ENCODE data around the gene P4HA3.

Gene P4HA3

DNA sequence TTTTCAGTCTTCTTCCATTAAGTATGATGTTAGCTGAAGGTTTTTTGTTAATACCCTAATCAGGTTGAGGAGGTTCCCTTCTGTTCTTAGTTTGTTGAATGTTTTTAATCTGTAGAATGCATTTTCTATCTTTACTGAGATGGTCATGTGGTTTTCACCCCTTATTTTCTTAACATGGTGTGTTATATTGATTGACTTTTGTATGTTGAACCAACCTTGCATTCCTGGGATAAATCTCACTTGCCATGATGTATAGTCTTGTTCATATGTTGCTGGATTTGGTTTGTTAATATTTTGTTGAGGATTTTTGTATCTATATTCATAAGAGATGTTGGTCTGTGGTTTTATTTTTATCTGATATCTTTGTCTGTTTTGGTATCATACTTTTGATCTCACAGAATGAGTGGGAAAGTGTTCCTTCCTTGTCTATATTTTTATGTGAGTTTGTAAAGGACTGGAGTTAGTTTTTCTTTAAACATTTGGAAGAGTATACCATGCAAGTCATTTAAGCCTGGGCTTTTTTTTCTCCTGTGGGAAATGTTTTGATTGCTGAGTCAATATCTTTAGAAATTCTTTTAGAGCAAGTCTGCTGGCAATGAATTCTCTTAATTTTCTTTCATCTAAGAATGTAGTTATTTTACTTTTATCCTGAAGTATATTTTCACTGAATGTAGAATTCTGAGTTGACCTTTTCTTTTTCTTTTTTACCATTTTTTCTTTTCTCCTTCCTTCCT lies 5.5 kb upstream of the P4HA3 start:
- DNase-seq (ENCODE audit: low spot score): no peak

DNA sequence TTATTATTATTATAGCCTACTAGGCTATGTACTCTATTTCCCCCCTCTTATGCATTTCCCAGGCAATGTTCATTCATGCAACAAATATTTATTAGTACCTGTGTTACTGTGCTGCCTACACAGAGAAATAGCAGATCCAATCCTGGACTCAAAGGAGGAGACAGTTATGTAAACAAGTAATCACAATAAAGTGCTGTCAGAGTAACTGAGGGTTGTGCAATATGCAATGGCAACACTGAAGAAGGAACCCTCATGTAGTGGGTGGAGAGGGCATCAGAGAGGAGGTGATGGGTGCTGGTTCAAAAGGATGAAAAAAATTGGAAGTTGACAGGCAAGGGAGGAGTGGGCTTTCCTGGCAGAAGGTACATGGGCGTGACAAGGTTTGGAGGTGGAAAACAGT lies 886 bp upstream of the P4HA3 start:
- no peak for DNase-seq (ENCODE audit: low spot score)

DNA sequence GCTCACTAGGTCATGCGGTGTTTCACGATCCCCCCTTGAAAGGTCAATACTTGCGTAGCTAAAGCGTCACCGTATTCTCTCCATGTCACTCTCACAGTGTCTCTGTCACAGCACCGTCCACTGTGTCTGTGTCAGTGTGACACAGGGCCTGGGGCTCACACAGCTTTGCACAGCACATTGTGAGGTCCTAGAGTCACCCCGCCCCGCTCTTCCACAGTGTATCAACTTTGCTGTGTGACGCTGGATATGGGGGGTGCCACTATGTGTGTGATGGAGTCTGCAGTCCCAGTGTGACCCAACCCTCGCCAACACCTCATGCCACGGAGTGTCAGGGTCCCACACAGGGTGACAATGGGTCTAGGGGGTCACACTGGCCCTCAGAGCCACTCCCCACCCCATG lies 583 bp downstream of the P4HA3 start:
- DNase-seq (ENCODE audit: low spot score): no peak

DNA sequence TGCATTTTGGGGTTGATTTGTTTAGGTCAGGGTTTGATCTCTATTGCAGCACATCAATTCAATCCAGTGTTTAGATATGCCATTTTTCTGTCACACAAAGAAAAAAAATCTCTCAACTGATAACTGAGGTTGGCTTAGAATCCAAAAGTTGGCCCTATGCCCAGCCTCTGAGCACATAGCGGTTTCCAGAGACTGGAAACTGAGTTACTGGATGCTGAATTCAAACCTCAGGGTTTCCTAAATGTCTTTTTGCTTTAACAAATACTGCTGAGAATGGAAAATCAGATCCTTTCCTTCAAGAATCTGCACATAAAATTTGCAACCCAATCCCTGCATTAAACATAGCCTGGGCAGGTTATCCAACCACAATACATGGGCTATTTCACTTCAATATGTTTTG lies 4.0 kb downstream of the P4HA3 start:
- DNase-seq (ENCODE audit: low spot score): no peak

DNA sequence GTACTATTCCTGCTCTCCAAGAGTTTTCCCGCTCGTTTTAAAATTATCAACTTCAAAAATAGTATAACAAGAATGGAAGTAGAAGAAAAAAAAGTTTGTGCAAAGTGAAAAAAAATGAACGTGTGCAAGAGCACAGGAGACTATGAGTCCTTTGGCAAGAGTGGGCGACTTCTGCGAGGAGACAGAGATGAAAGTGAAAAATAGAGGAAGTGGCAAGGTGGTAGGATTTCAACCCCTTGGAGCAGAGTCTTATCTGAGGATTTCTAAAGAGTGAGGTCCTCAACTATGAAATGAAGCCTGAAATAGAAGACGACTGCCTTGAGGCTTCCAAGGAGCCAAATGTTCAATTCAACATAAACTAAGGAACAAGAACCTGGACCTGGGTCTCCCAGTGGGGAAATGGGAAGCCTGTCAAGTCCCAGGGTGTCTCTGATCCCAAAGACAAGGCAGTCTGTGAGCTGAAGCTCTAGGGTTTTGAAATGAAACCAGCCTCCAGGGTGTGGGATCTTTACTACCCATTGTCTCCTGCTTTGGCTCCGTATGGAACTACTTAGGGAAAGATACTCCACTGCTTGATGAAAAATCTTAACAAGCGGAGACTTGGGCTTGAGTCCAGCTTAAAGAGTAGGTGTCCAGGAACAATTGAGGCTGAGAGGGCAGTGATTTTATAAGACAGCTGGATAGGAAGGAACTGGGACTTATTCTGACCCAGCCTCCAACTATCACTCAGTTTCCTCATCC lies 4.8 kb downstream of the P4HA3 start:
- no peak for DNase-seq (ENCODE audit: low spot score)

DNA sequence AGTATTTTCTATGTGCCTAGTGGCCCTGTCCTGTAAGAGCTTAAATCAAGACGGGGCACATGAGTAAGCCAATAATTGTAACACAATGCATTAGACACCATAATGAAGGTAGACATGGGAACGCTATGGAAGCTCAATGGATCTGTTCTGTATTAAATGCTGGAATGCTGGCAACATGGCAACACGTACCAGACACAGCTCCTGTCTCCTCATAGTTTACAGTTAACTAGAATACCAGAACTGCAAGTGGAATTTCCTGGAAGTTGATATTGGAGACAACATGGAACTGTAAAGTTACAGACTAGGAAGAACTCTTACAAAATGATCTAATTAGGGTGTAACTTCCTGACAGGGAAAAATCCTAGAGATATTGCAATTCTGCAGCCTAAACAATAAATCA lies 12.4 kb downstream of the P4HA3 start:
- DNase-seq (ENCODE audit: low spot score): no peak

DNA sequence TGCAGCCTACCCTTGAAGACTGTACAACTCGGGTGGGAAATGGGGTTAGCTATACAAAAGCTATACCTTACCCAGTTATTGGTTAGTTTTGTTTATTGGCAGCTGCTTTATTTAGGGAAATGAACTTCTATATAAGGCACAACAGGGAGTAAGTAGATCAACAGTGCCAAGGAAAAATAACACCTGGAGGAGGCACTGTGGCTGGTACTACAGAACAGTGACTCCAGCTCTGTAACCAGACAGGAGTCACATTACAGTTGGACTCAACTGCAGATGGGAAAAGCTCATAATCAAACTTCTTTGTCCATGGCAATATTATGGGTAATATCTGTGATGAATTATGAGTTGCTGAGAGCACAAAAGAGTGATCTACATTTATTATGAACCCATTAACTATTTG lies 14.0 kb downstream of the P4HA3 start:
- DNase-seq (ENCODE audit: low spot score): no peak

DNA sequence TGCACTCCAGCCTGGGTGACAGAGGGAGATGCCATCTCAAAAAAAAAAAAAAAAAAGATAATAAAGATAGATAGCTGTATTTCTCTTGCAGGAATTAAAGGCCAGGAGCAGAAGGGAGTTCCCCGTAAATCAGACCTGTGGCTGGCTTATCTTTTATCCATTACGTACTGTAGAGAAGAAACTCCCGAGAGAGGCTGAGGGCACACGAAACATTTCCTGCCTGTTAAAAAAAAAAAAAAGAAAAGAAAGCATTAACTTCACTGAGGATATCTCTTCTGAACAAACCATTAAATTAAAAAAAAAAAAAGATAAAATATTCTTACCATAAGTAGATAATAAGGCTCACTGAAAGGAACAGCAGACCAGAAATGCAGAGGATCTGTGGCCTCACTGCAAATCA lies 22.5 kb downstream of the P4HA3 start:
- no peak for DNase-seq (ENCODE audit: low spot score)

DNA sequence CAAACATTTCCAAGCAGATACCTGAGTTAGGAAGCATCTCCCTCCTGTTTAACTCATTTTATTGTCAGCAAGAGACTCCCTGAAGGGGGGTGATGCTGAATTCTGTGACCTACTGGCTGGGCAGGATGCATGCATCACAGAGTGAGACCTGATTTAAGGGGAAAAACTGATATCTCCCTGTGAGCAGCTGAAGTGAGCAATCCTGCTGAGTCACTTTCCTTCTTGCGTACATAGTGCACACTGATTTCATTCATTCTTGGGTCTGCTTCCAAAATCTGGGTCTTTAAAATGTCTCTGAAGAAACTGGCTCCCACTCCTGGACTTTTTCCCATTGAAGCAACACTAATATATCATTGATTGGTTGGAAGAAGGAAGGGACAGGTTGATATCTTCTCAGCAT lies 23.3 kb downstream of the P4HA3 start:
- DNase-seq (ENCODE audit: low spot score): no peak

DNA sequence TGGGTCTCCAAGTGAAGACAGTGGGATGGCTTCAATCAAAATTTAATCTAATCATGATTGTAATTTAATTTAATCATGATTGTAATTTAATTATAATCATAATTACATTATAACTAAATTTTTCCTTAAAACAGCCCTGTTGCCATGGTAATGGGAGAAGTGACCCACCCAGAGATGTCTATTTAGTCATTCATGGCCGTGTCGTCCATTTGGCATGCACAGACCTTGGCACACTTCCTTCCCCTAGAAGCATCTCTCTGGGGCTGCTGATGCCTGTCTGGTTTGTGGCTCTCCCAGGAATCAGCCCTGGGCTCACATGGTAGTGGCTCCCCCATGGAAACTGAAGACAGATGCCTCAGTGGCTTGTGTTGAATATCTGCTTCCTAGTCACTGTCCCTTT lies 27.0 kb downstream of the P4HA3 start:
- no peak for DNase-seq (ENCODE audit: low spot score)

DNA sequence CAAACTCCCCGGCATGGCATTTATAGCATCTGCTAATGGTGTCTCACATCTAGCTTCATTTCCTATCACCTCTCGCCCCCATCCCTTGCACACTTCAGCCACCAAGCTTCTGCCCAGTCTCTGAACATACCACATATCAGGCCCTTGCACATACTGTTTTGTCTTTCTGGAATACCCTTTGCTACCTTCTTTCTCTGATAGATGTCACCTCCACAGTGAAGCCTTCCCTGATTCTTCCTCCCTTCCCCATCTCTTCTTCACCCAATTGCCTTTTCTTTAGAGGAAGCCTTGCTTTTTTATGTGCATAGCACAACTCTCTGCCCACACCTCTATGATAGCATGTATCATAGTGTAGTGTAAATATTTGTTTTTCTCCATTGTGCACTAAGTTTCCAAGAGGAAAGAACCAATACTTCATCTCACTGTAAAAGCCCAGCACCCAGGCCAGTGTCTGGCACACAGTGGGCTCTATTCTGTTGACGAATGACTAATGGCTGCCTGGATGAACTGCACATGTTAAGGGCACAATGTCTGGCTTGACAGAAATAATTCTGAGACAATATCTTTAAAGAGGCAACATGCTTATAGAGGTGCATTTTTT lies 27.8 kb downstream of the P4HA3 start:
- DNase-seq (ENCODE audit: low spot score): no peak

DNA sequence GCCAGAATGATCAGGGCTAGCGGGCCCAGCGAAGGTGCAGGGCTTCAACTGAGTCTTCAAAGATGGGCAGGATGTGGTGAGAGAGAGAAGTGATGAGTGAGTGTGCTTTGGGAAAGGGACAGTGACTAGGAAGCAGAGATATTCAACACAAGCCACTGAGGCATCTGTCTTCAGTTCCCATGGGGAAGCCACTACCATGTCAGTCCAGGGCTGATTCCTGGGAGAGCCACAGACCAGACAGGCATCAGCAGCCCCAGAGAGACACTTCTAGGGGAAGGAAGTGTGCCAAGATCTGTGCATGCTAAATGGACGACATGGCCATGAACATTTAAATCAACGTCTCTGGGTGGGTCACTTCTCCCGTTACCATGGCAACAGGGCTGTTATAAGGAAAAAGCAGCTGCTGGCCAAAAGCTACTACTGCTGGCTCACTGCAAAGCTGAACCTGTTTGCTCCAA lies 28.5 kb downstream of the P4HA3 start:
- no peak for DNase-seq (ENCODE audit: low spot score)

DNA sequence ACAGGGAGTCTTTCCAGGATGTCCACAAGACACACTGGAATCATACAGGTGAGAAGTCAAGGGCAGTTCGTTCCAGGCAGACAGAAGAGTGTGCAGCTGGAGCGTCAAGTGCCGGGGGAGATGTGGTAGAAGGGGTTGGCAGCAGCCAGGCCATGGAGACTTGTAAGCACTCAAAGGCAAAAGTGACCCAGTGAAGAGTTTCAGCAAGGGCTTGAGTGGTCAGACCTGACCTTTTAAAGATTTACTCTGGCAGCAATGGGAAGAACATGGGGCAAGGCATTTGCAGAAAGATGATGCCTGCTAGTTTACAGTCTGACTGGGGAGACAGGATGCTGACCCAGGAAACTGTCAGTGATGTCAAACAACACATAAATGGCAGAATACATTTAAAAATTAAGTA lies 29.0 kb downstream of the P4HA3 start:
- no peak for DNase-seq (ENCODE audit: low spot score)

DNA sequence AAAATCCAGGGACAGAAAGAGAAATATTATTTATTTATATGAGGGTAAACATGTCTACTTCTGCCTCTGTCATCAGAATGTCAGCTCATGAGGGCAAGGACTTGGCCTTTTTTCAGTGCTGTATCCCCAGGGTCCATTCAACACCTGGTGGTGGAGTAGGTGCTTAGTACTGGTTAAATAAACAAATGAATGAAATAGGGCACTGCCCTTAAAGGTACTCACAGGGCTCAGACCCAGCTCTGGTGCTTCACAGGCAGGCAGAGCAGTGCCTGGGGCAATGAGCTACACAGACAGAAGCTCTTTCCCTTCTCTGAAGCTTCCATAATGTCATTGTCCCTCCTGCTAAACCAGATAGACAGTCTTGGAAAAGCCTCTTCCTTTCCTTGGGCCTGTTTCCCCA lies 30.9 kb downstream of the P4HA3 start:
- DNase-seq (ENCODE audit: low spot score): no peak

DNA sequence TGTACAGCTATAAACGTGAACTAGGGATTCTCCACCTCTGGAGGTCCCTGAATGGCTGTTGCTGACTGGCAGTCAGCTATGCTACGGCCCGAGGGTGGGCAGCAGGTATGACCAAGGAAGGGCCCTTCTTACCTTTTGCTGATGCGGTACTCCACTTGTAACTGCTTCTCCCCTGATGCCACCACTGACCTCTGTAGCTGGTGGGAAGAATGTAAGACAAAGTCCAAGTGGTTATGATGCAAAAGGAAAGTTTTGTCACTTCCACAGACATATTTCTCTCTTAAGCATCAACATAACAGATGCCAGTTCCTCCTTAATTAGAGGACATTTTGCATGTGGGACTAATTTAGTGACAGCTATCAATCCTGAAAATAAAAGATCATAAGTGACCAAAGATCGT lies 32.2 kb downstream of the P4HA3 start:
- no peak for DNase-seq (ENCODE audit: low spot score)

DNA sequence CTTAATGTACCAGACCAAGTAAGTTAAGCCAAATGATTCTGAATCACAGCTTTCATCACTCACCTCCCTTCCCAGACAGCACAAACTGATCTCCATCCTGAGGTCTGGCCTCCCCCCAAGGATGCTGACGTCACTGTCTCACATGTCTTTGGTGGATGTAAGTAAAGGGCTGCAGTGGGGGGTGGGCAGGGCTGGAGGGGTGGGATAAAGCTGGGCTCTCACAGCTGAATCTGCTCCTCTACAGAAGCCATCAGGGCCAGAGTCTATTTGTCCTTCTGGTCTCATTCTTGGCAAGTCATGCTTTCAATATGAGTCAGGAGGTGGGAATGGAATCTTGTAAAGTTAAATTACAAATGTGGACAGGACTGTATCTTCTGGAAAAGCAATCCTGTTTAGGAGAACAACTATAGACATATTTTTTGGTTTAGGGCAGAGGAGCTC lies 32.7 kb downstream of the P4HA3 start:
- DNase-seq (ENCODE audit: low spot score): peak; percentile 19

DNA sequence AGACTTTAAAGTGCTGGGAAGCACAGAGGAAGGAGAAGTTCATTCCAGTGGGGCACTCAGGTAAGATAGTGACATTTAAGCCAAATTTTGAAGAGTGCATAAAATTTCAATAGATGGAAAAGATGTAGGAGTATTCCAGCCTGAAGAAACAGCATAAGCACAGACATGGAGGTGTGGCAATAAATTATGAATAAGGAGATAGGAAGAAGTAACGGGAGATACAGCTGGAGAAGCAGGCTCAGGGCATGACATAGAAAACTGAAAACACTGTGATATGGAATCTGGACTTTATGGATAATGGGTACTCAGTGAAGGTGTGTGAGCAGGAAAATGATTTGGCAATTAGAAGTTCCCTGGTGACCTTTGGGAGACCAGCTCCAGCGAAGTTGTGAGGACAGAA lies 33.3 kb downstream of the P4HA3 start:
- DNase-seq (ENCODE audit: low spot score): no peak

DNA sequence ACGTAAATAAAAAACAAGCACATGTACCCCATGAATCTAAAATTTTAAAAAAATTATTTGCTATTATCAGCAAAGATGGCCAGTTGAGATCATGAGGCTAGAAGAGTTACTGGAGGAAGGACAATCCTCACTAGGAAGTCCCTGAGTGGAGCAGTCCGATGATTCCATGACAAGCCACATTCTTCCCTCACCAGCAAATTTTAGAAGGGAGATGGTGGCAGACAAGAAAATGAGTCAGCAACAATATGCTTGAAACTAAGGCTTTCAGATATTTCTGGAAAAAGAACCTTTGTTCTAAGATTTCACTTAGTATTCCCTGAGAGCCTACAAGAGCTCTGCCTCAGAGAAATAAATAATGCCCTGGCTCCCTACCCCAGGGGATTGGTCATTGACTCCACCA lies 34.9 kb downstream of the P4HA3 start:
- DNase-seq (ENCODE audit: low spot score): no peak

DNA sequence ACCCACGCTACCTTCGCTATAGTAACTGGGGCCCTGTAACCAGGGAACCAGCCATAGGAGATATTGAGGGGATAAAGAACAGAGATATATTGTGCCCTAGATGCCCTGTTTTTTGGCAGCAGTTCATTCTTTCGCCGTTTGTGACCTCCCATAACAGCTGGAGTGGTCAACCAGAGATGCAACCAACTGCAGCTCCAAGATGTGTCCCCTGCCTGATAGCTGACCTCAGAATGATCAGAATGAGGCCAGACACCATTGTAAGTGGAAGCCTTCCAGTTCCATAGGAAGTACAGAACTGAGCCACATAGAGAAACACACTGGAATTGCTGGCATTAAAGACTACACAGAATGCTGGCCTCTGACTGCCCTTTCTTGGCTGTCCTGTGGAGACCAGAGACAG lies 39.2 kb downstream of the P4HA3 start:
- DNase-seq (ENCODE audit: low spot score): no peak

DNA sequence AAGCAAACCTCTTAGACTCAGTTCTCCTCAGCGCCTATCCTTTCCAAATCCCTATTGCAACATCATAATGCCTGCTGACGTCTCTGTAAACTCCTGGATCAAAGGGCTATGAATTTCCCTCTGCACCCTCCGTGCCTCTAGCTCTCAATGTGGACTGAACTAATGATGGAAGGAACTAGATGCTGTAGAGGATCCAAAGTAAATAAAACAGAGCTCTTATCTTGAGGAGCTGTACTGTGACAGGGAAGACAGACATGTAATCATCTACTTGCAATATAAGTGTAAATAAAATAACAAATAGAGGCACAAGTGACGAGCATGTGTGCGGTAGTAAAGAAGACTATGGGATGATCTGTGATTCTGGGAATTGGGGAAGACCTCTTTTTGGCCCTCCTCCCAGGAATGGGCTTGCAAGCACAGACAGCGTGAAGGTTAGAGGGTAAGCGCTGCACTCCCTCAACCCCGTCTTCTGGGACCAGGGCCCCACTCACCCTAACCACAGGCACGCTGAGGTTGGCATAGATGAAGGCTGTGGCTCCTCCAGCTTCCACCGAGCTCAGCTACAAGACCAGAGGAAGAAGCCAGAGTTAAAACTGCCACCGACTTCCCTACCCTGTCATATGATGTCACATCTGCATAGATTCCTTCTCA lies 42.2 kb downstream of the P4HA3 start:
- DNase-seq (ENCODE audit: low spot score): no peak

DNA sequence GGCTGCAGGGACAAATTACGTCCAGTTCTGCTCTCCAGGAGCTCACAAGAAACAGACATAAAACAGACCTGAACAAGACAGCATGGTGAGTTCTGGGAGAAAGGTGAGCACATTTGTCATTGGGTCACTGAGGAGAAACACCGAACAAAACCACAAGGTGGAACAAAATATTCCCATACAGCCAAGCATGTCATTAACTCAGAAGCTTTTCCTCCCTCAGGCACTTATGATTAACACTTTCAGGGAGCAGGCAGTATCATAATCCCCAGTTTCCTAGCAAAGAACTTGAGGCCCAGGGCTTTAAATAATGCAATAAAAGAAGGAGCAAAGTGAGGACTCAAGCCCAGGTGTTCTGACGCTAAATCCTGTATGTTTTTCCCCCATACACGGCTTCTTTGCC lies 43.0 kb downstream of the P4HA3 start:
- DNase-seq (ENCODE audit: low spot score): no peak

DNA sequence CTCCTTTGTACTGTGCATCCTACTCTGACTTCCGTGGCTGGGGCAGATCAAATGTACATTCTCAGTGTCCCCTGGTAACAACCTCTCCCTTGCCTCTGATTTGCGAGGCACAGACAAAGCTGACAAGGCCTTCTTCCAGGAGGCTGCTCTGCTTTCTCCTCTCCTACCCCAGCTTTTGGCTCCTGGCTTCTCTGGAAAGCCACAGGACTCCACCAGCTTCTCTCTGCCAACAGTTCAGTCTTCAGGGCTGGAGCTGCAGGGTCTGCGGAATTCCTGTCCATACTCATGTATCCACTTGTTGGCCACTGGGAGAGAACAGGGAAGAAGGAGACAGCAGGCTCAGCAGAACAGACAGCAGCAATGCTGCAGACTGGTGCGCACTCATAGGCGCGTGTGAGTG lies 44.4 kb downstream of the P4HA3 start:
- DNase-seq (ENCODE audit: low spot score): no peak

DNA sequence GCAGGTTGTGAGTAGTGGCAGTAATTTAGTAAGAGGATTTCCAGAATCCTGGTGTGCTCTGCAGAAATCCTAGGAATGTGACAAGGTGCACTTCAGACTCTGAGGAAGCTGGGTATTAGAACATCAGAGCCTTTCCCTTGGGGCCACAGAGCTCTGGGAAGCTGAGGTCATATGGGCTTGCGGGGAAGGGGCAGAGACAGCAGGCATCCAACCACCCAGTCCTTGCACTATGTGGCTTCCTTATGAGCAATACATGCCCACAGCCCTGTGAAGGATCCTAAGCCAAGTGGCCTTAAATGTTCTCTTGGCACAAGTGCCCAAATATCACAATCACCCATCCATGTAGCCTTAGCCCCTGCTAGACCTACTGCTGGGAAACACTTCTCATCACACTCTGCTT lies 46.2 kb downstream of the P4HA3 start:
- DNase-seq (ENCODE audit: low spot score): no peak

Measured in LoVo (cell line).